AG08395 (cell line): ENCODE data around the gene PSMB10.

Source experiments
- DNase-seq: peaks from one replicate; pipeline ENCODE4 v3.0.0; 2012; ENCODE audit warnings: mixed read lengths, low spot score

PSMB10 gene

GRCh38 chr16:67892375-67892774 lies 44.3 kb downstream of the PSMB10 start:
- no peak for DNase-seq

GRCh38 chr16:67888331-67888730 lies 48.3 kb downstream of the PSMB10 start:
- no peak for DNase-seq

GRCh38 chr16:67886387-67886786 lies 50.3 kb downstream of the PSMB10 start:
- no peak for DNase-seq

- no peak for DNase-seq
Observed at GRCh38 chr16:67885976-67886375, 50.7 kb downstream of the PSMB10 start.

GRCh38 chr16:67885545-67885944 lies 51.1 kb downstream of the PSMB10 start:
- DNase-seq = no peak

- peak; percentile 99 for DNase-seq
Observed at GRCh38 chr16:67884684-67885083, 52.0 kb downstream of the PSMB10 start, which contains the start of gene NRN1L. TSS of gene NRN1L (plus strand) at chr16:67884885. CDS start at chr16:67884904, 19 bp downstream.
